Karpas-422 (cell line): ENCODE data around the gene ZNF708. TPM values are rescaled to one million over a fixed set of nuclear protein-coding genes. Genes with fewer than 3 reads are reported as not detected.

ENCODE experiments used
- DNase-seq: peaks from one replicate; pipeline ENCODE4 v3.0.0-alpha.2; 2015
- H2AFZ ChIP-seq: fragments of 200-600 bp; sonication (generic); 2 replicates; pipeline ENCODE4 v1.6.1; 2014; ENCODE audit warnings: antibody characterized with exemption, low read length, mixed read lengths
- H3K27ac ChIP-seq: fragments of 200-600 bp; sonication (generic); 2 replicates; pipeline ENCODE4 v1.5.1; 2014; ENCODE audit warnings: mild to moderate bottlenecking, low read length, moderate library complexity
- H3K27me3 ChIP-seq: fragments of 200-600 bp; sonication (generic); 2 replicates; pipeline ENCODE4 v1.6.1; 2014; ENCODE audit warnings: low read length, mixed read lengths
- H3K36me3 ChIP-seq: fragments of 200-600 bp; sonication (generic); 2 replicates; pipeline ENCODE4 v1.6.1; 2014; ENCODE audit warnings: low read length, mixed read lengths; ENCODE audit not compliant: insufficient read depth
- H3K4me1 ChIP-seq: fragments of 200-600 bp; sonication (generic); 2 replicates; pipeline ENCODE4 v1.6.1; 2014; ENCODE audit warnings: mild to moderate bottlenecking, low read length, mixed read lengths
- H3K4me2 ChIP-seq: fragments of 200-600 bp; sonication (generic); 2 replicates; pipeline ENCODE4 v1.6.1; 2014; ENCODE audit warnings: low read length, low read depth, mild to moderate bottlenecking; ENCODE audit not compliant: poor library complexity, severe bottlenecking
- H3K4me3 ChIP-seq: fragments of 200-600 bp; sonication (generic); 2 replicates; pipeline ENCODE4 v1.5.1; 2014; ENCODE audit warnings: mild to moderate bottlenecking, antibody characterized with exemption, low read length, mixed read lengths
- H3K79me2 ChIP-seq: fragments of 200-600 bp; sonication (generic); 2 replicates; pipeline ENCODE4 v1.6.1; 2014; ENCODE audit warnings: mild to moderate bottlenecking, low read length, mixed read lengths
- H3K9ac ChIP-seq: fragments of 200-600 bp; sonication (generic); 2 replicates; pipeline ENCODE4 v1.6.0; 2014; ENCODE audit warnings: low read length
- H3K9me2 ChIP-seq: fragments of 200-600 bp; sonication (generic), shearing (Covaris generic); replicated peaks from 2 replicates; pipeline ENCODE4 v1.6.0; 2014; ENCODE audit warnings: mild to moderate bottlenecking, low read length, moderate library complexity; ENCODE audit not compliant: insufficient read depth
- H3K9me3 ChIP-seq: fragments of 300-700, 200-600 bp; sonication (generic); 2 replicates; pipeline ENCODE4 v1.6.1; 2014; ENCODE audit warnings: low read length, mixed read lengths
- H4K20me1 ChIP-seq: fragments of 200-600 bp; sonication (generic); 2 replicates; pipeline ENCODE4 v1.6.1; 2014; ENCODE audit warnings: mild to moderate bottlenecking, antibody characterized with exemption, low read length, low read depth; ENCODE audit not compliant: insufficient read depth
- total RNA-seq: library from RNA; depleted of rRNA; stranded (reverse); fragments of >200 nt; shearing (Covaris generic); gene quantifications from 2 replicates; pipeline ENCODE4 v1.2.3, GENCODE V29; 2014; ENCODE audit warnings: low replicate concordance; rRNA removed

The ZNF708 gene
- total RNA-seq, 1 experiment from 2014 or later: 60.8 TPM

DNA sequence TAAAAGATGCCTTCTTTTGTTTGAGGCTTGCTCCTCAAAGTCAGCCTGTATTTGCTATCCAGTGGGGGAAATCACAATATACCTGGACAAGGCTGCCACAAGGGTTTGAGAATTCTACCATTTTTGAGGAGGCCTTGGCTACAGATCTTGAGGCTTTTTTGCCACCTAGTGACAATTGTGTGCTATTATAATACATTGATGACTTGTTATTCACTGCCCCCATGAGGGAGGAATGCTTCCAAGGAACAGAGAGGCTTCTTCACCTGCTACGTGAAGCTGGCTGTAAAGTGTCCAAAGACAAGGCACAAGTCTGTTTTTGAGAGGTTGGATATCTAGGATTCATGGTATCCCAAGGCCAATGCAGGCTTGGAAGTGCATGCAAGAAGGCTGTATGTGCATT lies 72.5 kb downstream of the ZNF708 start:
- Histone ChIP-seq H3K79me2 (no peaks in the 10 kb centered on the region), H3K4me2 (no peak overlapping the region), H3K36me3 (no peaks in the 10 kb centered on the region), H2AFZ (no peak overlapping the region), H3K9ac (no peak overlapping the region), H3K9me3 (no peaks in the 10 kb centered on the region), H3K27me3 (no peaks in the 10 kb centered on the region), H3K9me2 (no peaks in the 10 kb centered on the region), H3K27ac (no peak overlapping the region), H3K4me3 (no peak overlapping the region), H3K4me1 (no peaks in the 10 kb centered on the region), H4K20me1 (no peaks in the 10 kb centered on the region)
- DNase-seq: peak; percentile 58

Other genes with a start within 250 kb of the ZNF708 start
- 17.2 and 44.9 TPM in 2 replicates for gene ZNF714, start 247.2 kb downstream of the ZNF708 start, total RNA-seq
- 13.1 and 19.5 TPM in 2 replicates for gene ZNF431, start 187.4 kb downstream of the ZNF708 start, total RNA-seq
- 43.7 and 49.3 TPM in 2 replicates for gene ZNF738, start 29.6 kb upstream of the ZNF708 start, total RNA-seq
- 53.0 and 90.8 TPM in 2 replicates for gene ZNF493, start 67.7 kb upstream of the ZNF708 start, total RNA-seq
- gene ZNF429, start 176.2 kb upstream of the ZNF708 start, total RNA-seq: 10.4 and 18.6 TPM in 2 replicates